Stimulated activated naive CD8-positive, alpha-beta T cell treated with anti-CD3 and anti-CD28 coated beads, Interleukin-15, Interleukin-2, amounts not matched to agents 100 ng/mL and 50 ng/mL, for 24 hours (primary cell): ENCODE results near the gene EID1.
A peak's percentile ranks its signal among the peaks of the same experiment; 100 is the strongest.
"Not testable (repeated sequence)": the region's sequence is repeated elsewhere in the genome, so short reads cannot be mapped to it uniquely, and the experiment has no call there.

Source experiments
- H3K27ac Mint-ChIP-seq: one replicate; pipeline ENCODE4 v1.8.0; 2021; ENCODE audit warnings: mild to moderate bottlenecking, mixed read lengths
- H3K27me3 Mint-ChIP-seq: one replicate; pipeline ENCODE4 v1.8.0; 2021; ENCODE audit warnings: mixed read lengths
- H3K36me3 Mint-ChIP-seq: one replicate; pipeline ENCODE4 v1.8.0; 2021; ENCODE audit warnings: low read depth, mixed read lengths
- H3K4me1 Mint-ChIP-seq: one replicate; pipeline ENCODE4 v1.8.0; 2021; ENCODE audit warnings: low read depth, mixed read lengths
- H3K4me3 Mint-ChIP-seq: one replicate; pipeline ENCODE4 v1.8.0; 2021; ENCODE audit warnings: mild to moderate bottlenecking, mixed read lengths
- H3K9me3 Mint-ChIP-seq: one replicate; pipeline ENCODE4 v1.8.0; 2021; ENCODE audit warnings: mixed read lengths

Gene EID1

GRCh38 chr15:48877630-48878595 lies at the start of gene EID1:
Gene EID1 (plus strand): TSS chr15:48878134. CDS start chr15:48878177, 43 bp downstream.
- peaks cover 36% of the 10 kb centered on the region for H3K36me3 Mint-ChIP-seq
- H3K4me3 Mint-ChIP-seq: peak within 1 kb of the TSS; percentile 97
- H3K9me3 Mint-ChIP-seq: no peaks in the 10 kb centered on the region
- peaks cover 67% of the 10 kb centered on the region for H3K4me1 Mint-ChIP-seq
- peak within 1 kb of the TSS; percentile 95 for H3K27ac Mint-ChIP-seq
- H3K27me3 Mint-ChIP-seq: peaks cover 16% of the 10 kb centered on the region

GRCh38 chr15:48828471-48828870 lies 49.5 kb upstream of the EID1 start:
- peaks cover 15% of the 10 kb centered on the region for H3K27me3 Mint-ChIP-seq
- peaks cover 7% of the 10 kb centered on the region for H3K4me1 Mint-ChIP-seq
- no peak overlapping the region for H3K4me3 Mint-ChIP-seq
- H3K36me3 Mint-ChIP-seq: peaks cover 13% of the 10 kb centered on the region
- no peak overlapping the region for H3K27ac Mint-ChIP-seq
- peaks cover 5% of the 10 kb centered on the region for H3K9me3 Mint-ChIP-seq

- Mint-ChIP-seq H3K27ac (no peak overlapping the region), H3K4me1 (peaks cover 7% of the 10 kb centered on the region)
Observed at GRCh38 chr15:48828906-48829305, 49.0 kb upstream of the EID1 start.

GRCh38 chr15:48832648-48833047 lies 45.3 kb upstream of the EID1 start:
- Mint-ChIP-seq H3K4me3 (no peak overlapping the region), H3K4me1 (no peaks in the 10 kb centered on the region), H3K27me3 (peaks cover 17% of the 10 kb centered on the region), H3K36me3 (peaks cover 17% of the 10 kb centered on the region), H3K9me3 (peaks cover 10% of the 10 kb centered on the region), H3K27ac (no peak overlapping the region)

More at GRCh38 chr15:48828906-48829305, 49.0 kb upstream of the EID1 start:
- Mint-ChIP-seq H3K9me3 (peaks cover 7% of the 10 kb centered on the region), H3K36me3 (peaks cover 15% of the 10 kb centered on the region), H3K4me3 (no peak overlapping the region), H3K27me3 (peaks cover 15% of the 10 kb centered on the region)

GRCh38 chr15:48833526-48834239 lies 44.3 kb upstream of the EID1 start:
- Mint-ChIP-seq H3K27me3 (peaks cover 17% of the 10 kb centered on the region), H3K36me3 (peaks cover 17% of the 10 kb centered on the region), H3K9me3 (peaks cover 10% of the 10 kb centered on the region), H3K4me3 (no peak overlapping the region), H3K27ac (no peak overlapping the region), H3K4me1 (no peaks in the 10 kb centered on the region)

- H3K4me1 Mint-ChIP-seq: no peaks in the 10 kb centered on the region
- H3K27ac Mint-ChIP-seq: no peak overlapping the region
- H3K4me3 Mint-ChIP-seq: no peak overlapping the region
Observed at GRCh38 chr15:48834756-48835155, 43.2 kb upstream of the EID1 start.

GRCh38 chr15:48842501-48842900 lies 35.4 kb upstream of the EID1 start:
- H3K36me3 Mint-ChIP-seq: no peaks in the 10 kb centered on the region
- no peaks in the 10 kb centered on the region for H3K27me3 Mint-ChIP-seq
- no peaks in the 10 kb centered on the region for H3K9me3 Mint-ChIP-seq
- no peak overlapping the region for H3K27ac Mint-ChIP-seq
- H3K4me3 Mint-ChIP-seq: no peak overlapping the region
- H3K4me1 Mint-ChIP-seq: no peaks in the 10 kb centered on the region

More at GRCh38 chr15:48834756-48835155, 43.2 kb upstream of the EID1 start:
- peaks cover 17% of the 10 kb centered on the region for H3K36me3 Mint-ChIP-seq
- peaks cover 10% of the 10 kb centered on the region for H3K9me3 Mint-ChIP-seq
- peaks cover 17% of the 10 kb centered on the region for H3K27me3 Mint-ChIP-seq

- Mint-ChIP-seq H3K9me3 (no peaks in the 10 kb centered on the region), H3K4me1 (no peaks in the 10 kb centered on the region)
Observed at GRCh38 chr15:48845123-48845522, 32.8 kb upstream of the EID1 start.

GRCh38 chr15:48850648-48851047 lies 27.3 kb upstream of the EID1 start:
- Mint-ChIP-seq H3K36me3 (no peaks in the 10 kb centered on the region), H3K27me3 (peaks cover 13% of the 10 kb centered on the region), H3K4me1 (no peaks in the 10 kb centered on the region), H3K9me3 (no peaks in the 10 kb centered on the region), H3K4me3 (no peak overlapping the region), H3K27ac (no peak overlapping the region)

More at GRCh38 chr15:48845123-48845522, 32.8 kb upstream of the EID1 start:
- no peaks in the 10 kb centered on the region for H3K36me3 Mint-ChIP-seq
- no peak overlapping the region for H3K4me3 Mint-ChIP-seq
- no peak overlapping the region for H3K27ac Mint-ChIP-seq
- no peaks in the 10 kb centered on the region for H3K27me3 Mint-ChIP-seq

- Mint-ChIP-seq H3K9me3 (no peaks in the 10 kb centered on the region), H3K27ac (no peak overlapping the region), H3K4me1 (no peaks in the 10 kb centered on the region), H3K36me3 (no peaks in the 10 kb centered on the region), H3K27me3 (peaks cover 16% of the 10 kb centered on the region), H3K4me3 (no peak overlapping the region)
Observed at GRCh38 chr15:48851956-48852355, 26.0 kb upstream of the EID1 start.

GRCh38 chr15:48854434-48854833 lies 23.5 kb upstream of the EID1 start:
- not testable (repeated sequence) for H3K4me3 Mint-ChIP-seq, H3K27ac Mint-ChIP-seq, H3K4me1 Mint-ChIP-seq, H3K36me3 Mint-ChIP-seq, H3K9me3 Mint-ChIP-seq
- peaks cover 18% of the 10 kb centered on the region for H3K27me3 Mint-ChIP-seq

- no peaks in the 10 kb centered on the region for H3K9me3 Mint-ChIP-seq
- H3K36me3 Mint-ChIP-seq: no peaks in the 10 kb centered on the region
- no peaks in the 10 kb centered on the region for H3K4me1 Mint-ChIP-seq
- H3K4me3 Mint-ChIP-seq: no peak overlapping the region
- H3K27ac Mint-ChIP-seq: no peak overlapping the region
- peaks cover 22% of the 10 kb centered on the region for H3K27me3 Mint-ChIP-seq
Observed at GRCh38 chr15:48855501-48856440, 22.2 kb upstream of the EID1 start.

GRCh38 chr15:48856942-48857341 lies 21.0 kb upstream of the EID1 start:
- Mint-ChIP-seq H3K4me1 (peaks cover 3% of the 10 kb centered on the region), H3K9me3 (no peaks in the 10 kb centered on the region), H3K36me3 (no peaks in the 10 kb centered on the region), H3K4me3 (no peak overlapping the region), H3K27me3 (peaks cover 22% of the 10 kb centered on the region), H3K27ac (no peak overlapping the region)

- H3K36me3 Mint-ChIP-seq: no peaks in the 10 kb centered on the region
- no peaks in the 10 kb centered on the region for H3K9me3 Mint-ChIP-seq
- no peak overlapping the region for H3K4me3 Mint-ChIP-seq
- H3K27me3 Mint-ChIP-seq: peaks cover 22% of the 10 kb centered on the region
- no peak overlapping the region for H3K27ac Mint-ChIP-seq
- peaks cover 12% of the 10 kb centered on the region for H3K4me1 Mint-ChIP-seq
Observed at GRCh38 chr15:48858401-48858800, 19.5 kb upstream of the EID1 start.
